ENCODE measurements around the gene APBB1IP.

GRCh38 chr10:26555719-26556368 lies 117.7 kb downstream of the APBB1IP start:
- TF ChIP-seq CTCF (IDR thresholded peaks at IDR 0.05; ENCODE audit: low read depth, low read length, poor library complexity, severe bottlenecking) (no peak), EZH2phosphoT487 (IDR thresholded peaks at IDR 0.05; ENCODE audit: borderline replicate concordance, low read length) (no peak)

Measured in DOHH2 (cell line).